Keratinocyte (primary cell): ENCODE data around the gene ECM2. TPM values are rescaled to one million over a fixed set of nuclear protein-coding genes. Genes with fewer than 3 reads are reported as not detected.

ENCODE experiments used
- DNase-seq: peaks from one replicate; pipeline ENCODE4 v3.0.0-alpha.2; 2011; ENCODE audit warnings: low read depth, missing footprints, low spot score
- FAIRE-seq: peaks from 2 replicates; lab custom pipeline; 2011; peaks lifted over from hg19 to GRCh38; lab: Jason Lieb, UNC
- H2AFZ ChIP-seq: 2 replicates; pipeline ENCODE4 v1.6.0; 2012; ENCODE audit warnings: low read length, control low read depth, inconsistent platforms; ENCODE audit not compliant: control insufficient read depth
- H3K27ac ChIP-seq: 2 replicates; pipeline ENCODE4 v1.5.1; 2011; ENCODE audit warnings: low read length; ENCODE audit not compliant: control insufficient read depth, insufficient read depth
- H3K27me3 ChIP-seq: 3 replicates; pipeline ENCODE4 v1.6.0; 2011; ENCODE audit warnings: low read length; ENCODE audit not compliant: control insufficient read depth, insufficient read depth; ENCODE audit errors: extremely low read depth
- H3K36me3 ChIP-seq, 2 experiments: 2 replicates in 1 of 2; 3 replicates in 1 of 2; pipeline ENCODE4 v1.5.1; 2011; ENCODE audit warnings: low read length in 2 of 2, mild to moderate bottlenecking in 1 of 2; ENCODE audit not compliant: control insufficient read depth in 2 of 2, insufficient read depth in 2 of 2; ENCODE audit errors: extremely low read depth in 1 of 2
- H3K4me1 ChIP-seq: 3 replicates; pipeline ENCODE4 v1.5.1; 2011; ENCODE audit warnings: low read length; ENCODE audit not compliant: control insufficient read depth, insufficient read depth; ENCODE audit errors: extremely low read depth
- H3K4me2 ChIP-seq: 3 replicates; pipeline ENCODE4 v1.6.0; 2011; ENCODE audit warnings: low read depth, low read length; ENCODE audit not compliant: control insufficient read depth, insufficient read depth; ENCODE audit errors: extremely low read depth
- H3K4me3 ChIP-seq, 3 experiments: fragments of 200-600 bp in 1 of 3; sonication (generic) in 1 of 3; 2 replicates in 2 of 3; 3 replicates in 1 of 3; pipeline ENCODE4 v1.5.1; 2011 to 2016; ENCODE audit warnings: low read length in 3 of 3, mild to moderate bottlenecking in 3 of 3, control low read depth in 2 of 3, inconsistent platforms in 1 of 3, low read depth in 1 of 3, mixed read lengths in 1 of 3, mixed run types in 1 of 3, moderate library complexity in 1 of 3; ENCODE audit not compliant: control insufficient read depth in 2 of 3, insufficient read depth in 2 of 3; ENCODE audit errors: extremely low read depth in 1 of 3
- H3K79me2 ChIP-seq: 2 replicates; pipeline ENCODE4 v1.6.0; 2012; ENCODE audit warnings: low read length; ENCODE audit not compliant: control insufficient read depth, insufficient read depth
- H3K9ac ChIP-seq: 3 replicates; pipeline ENCODE4 v1.6.0; 2011; ENCODE audit warnings: low read length; ENCODE audit not compliant: control insufficient read depth, insufficient read depth; ENCODE audit errors: extremely low read depth
- H3K9me1 ChIP-seq: 3 replicates; pipeline ENCODE4 v1.6.0; 2011; ENCODE audit warnings: low read length; ENCODE audit not compliant: control insufficient read depth, insufficient read depth; ENCODE audit errors: extremely low read depth
- H3K9me3 ChIP-seq: 2 replicates; pipeline ENCODE4 v1.5.1; 2012; ENCODE audit warnings: low read depth, low read length; ENCODE audit not compliant: control insufficient read depth
- H4K20me1 ChIP-seq: 3 replicates; pipeline ENCODE4 v1.6.0; 2011; ENCODE audit warnings: low read length; ENCODE audit not compliant: control insufficient read depth, insufficient read depth; ENCODE audit errors: extremely low read depth
- CTCF ChIP-seq, 3 experiments: IDR thresholded peaks in 1 of 3; conservative IDR thresholded peaks in 1 of 3; optimal IDR thresholded peaks in 1 of 3; 2 replicates in 2 of 3; 3 replicates in 1 of 3; pipeline versions ENCODE3 to v1.5.1; 2011; ENCODE audit warnings: low read length in 3 of 3, mild to moderate bottlenecking in 3 of 3, moderate library complexity in 2 of 3, control low read depth in 1 of 3, inconsistent platforms in 1 of 3; ENCODE audit not compliant: insufficient read depth in 2 of 3; ENCODE audit errors: extremely low read depth in 1 of 3
- EZH2 ChIP-seq: IDR thresholded peaks from one replicate; pipeline ENCODE4 v1.6.1; 2012; ENCODE audit warnings: inconsistent platforms, mild to moderate bottlenecking, low read length, moderate library complexity
- dilution Hi-C: fragments of 300-500 bp; cut with MboI; formaldehyde crosslinking; loops from one replicate; pipeline ENCODE4 v1.7.0; 2020; ENCODE audit warnings: low sequenced_read_pairs; ENCODE audit not compliant: extremely low pct_ligation_motif_present
- polyA plus RNA-seq, 5 experiments: library from polyadenylated mRNA; depleted of rRNA in 3 of 5; stranded (reverse) in 3 of 5; stranded (forward) in 1 of 5; unstranded in 1 of 5; fragments of >200 nt; gene quantifications; 1 replicate in 1 of 5; 2 replicates in 3 of 5; 3 replicates in 1 of 5; pipeline versions ENCODE4 v1.2.1 to v1.2.3, GENCODE V29; 2011 to 2012; ENCODE audit warnings: missing spikeins in 2 of 5, low read depth in 1 of 5, low replicate concordance in 1 of 5

The ECM2 gene
- polyA plus RNA-seq, 1 donor (not counting 4 experiments of a cell fraction or from before 2014, with no cell fraction given) = 0.75 TPM

GRCh38 chr9:92522983-92523970 is 12.5 kb downstream of the ECM2 start:
- no peaks in the 10 kb centered on the region for H3K9me3 ChIP-seq
- no peaks in the 10 kb centered on the region for H3K4me1 ChIP-seq
- DNase-seq (no peak), FAIRE-seq (no peak)
- H3K27ac ChIP-seq = no peak overlapping the region
- no peak overlapping the region for H3K4me2 ChIP-seq
- no peaks in the 10 kb centered on the region for H3K9me1 ChIP-seq
- no peaks in the 10 kb centered on the region for H3K36me3 ChIP-seq
- no peaks in the 10 kb centered on the region for H3K79me2 ChIP-seq
- no peak for TF ChIP-seq CTCF (optimal IDR thresholded peaks at IDR 0.05 in 1 of 3, IDR thresholded peaks at IDR 0.05 in 1 of 3, conservative IDR thresholded peaks at IDR 0.05 in 1 of 3; ENCODE audit: extremely low read depth in 1 of 3, insufficient read depth in 2 of 3, low read length in 3 of 3)
- TF ChIP-seq EZH2 = no peak
- H3K4me3 ChIP-seq = no peak overlapping the region
- H3K27me3 ChIP-seq = no peaks in the 10 kb centered on the region
- no peak overlapping the region for H3K9ac ChIP-seq
- H2AFZ ChIP-seq = no peak overlapping the region
- dilution Hi-C loops = no loop called here
- no peaks in the 10 kb centered on the region for H4K20me1 ChIP-seq

GRCh38 chr9:92520837-92521236 is 15.0 kb downstream of the ECM2 start:
- Histone ChIP-seq H3K9me1 (no peaks in the 10 kb centered on the region), H3K4me3 (no peak overlapping the region), H3K9me3 (no peaks in the 10 kb centered on the region), H3K27ac (no peak overlapping the region), H2AFZ (no peak overlapping the region), H3K4me1 (no peaks in the 10 kb centered on the region), H3K27me3 (no peaks in the 10 kb centered on the region), H3K9ac (no peak overlapping the region), H3K4me2 (no peak overlapping the region), H3K79me2 (no peaks in the 10 kb centered on the region), H4K20me1 (no peaks in the 10 kb centered on the region), H3K36me3 (no peaks in the 10 kb centered on the region)
- FAIRE-seq (no peak), DNase-seq (no peak)
- dilution Hi-C loops = no loop called here
- TF ChIP-seq CTCF (optimal IDR thresholded peaks at IDR 0.05 in 1 of 3, IDR thresholded peaks at IDR 0.05 in 1 of 3, conservative IDR thresholded peaks at IDR 0.05 in 1 of 3; ENCODE audit: extremely low read depth in 1 of 3, insufficient read depth in 2 of 3, low read length in 3 of 3) = no peak
- TF ChIP-seq EZH2 = no peak
